Activated naive CD4-positive, alpha-beta T cell (primary cell): ENCODE measurements around the gene WDR47.
"Not testable (repeated sequence)": the region's sequence is repeated elsewhere in the genome, so short reads cannot be mapped to it uniquely, and the experiment has no call there.

Experiments used
- DNase-seq, 4 experiments: peaks; one replicate each; lab custom pipeline; 2025; lab: John Stamatoyannopoulos, UW

WDR47 gene

DNA sequence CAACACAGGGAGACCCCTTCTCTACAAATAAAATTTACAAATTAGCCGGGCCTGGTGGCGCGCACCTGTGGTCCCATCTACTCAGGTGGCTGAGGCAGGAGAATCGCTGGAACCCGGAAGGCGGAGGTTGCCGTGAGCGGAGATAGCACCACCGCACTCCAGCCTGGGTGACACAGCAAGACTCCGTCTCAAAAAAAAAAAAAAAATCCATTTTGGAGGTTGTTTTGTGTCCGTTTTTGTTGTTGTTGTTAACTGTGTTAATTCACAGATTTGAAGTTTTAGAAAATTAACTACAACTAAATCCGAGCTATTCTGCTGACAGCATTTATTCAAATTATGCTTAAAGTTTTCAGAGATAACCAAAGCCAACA is 79.2 kb downstream of the WDR47 start:
- no peak for DNase-seq

DNA sequence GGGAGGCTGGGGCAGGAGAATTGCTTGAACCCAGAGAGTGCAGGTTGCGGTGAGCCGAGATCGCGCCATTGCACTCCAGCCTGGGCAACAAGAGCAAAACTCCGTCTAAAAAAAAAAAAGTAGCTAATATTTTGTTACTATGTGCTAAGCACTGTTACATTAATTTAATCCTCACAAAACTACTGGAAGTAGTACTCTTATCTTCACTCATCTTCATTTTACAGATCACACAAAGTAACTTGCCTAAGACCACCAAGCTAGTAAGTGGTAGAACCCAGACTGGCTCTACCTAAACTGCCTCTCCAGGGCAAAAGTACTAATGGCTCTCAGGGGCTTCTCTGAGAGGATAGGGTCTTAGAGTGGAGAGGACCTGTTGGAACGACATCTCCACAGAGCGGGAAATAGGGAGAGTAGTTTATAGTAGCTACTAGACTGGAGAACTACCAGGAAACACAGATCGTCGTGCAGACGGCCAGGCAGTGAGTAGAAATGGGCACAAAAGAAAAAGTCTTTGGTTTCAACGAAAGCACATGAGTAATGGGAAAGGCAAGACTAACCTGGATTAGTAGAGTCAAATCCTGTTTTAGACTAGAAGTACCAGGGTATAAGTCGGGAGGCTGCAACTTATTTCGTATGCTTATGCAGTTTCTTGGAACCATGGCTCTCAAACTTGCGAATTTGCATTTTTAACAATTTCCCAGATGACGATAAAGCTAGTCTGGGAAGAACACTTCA is 80.0 kb downstream of the WDR47 start:
- DNase-seq = no peak

DNA sequence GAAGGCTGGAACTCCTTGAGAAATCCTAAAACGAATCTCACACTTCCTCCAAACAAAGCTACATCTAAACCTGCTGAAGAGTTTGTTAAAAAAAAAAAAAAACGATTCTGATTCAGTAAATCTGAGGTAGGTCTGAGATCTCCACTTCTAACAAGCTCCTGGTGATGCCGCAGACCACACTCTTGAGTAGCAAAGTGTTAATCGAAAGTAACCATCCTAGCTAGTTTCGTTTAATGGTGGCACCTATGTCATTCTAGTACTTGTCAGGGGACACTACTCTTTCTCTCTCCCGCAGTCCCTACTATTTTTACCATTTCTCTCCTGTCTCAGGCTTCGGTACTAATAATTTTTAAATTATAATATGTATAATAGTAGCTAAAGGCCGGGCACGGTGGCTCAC is 80.7 kb downstream of the WDR47 start:
- DNase-seq = no peak

DNA sequence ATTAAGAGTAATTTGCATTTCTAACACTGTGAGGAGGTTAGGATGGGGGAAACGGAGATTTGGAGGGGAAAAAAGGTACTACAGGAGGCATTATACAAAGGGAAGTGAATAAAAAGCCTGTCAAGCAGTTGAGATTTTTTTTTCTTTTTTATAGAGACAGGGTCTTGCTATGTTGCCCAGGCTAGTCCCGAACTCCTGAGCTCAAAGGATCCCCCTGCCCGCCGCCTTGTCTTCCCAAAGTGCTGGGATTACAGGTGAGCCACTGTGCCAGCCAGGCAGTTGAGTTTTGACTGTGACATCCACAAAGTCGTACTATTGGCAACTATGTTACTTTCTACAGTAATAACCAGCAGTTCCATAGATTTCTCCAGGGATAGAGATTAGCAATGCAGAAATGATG is 81.2 kb downstream of the WDR47 start:
- DNase-seq = no peak

DNA sequence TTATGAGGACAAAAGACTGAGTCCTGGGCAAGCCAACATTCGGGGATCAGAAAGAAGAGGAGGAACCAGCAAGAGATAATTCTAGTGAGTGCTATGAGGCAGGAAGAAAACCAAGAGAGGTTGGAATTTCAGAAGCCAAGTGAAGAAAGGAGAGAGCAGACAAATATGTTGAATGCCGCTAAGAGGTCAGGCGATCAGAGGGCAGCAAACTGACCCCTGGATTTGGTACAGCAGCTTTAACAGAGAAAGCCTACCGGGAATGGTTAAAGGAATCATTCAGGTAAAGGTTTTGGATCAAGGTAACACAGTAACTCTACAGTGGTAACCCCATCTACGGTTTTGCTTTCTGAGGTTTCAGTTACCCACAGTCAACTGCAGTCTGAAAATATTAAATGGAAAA is 84.0 kb downstream of the WDR47 start:
- DNase-seq = no peak

DNA sequence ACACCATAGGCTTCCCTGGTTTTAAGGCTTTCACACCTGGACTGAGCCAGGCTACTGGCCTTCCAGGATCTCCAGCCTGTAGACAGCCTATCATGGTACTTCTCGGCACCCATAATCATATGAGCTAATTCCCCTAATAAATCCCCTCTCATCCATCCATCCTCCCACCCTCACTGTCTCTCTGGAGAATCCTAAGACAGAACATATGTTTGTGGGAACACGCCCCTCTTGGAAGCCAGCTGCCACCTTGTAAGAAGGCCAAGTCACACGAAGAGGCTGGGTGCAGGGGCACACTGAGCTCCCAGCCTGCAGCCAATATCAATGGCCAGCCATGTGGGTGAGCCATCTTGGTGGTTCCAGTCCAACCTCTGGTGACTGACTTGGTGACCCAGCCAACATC is 86.0 kb downstream of the WDR47 start:
- no peak for DNase-seq

DNA sequence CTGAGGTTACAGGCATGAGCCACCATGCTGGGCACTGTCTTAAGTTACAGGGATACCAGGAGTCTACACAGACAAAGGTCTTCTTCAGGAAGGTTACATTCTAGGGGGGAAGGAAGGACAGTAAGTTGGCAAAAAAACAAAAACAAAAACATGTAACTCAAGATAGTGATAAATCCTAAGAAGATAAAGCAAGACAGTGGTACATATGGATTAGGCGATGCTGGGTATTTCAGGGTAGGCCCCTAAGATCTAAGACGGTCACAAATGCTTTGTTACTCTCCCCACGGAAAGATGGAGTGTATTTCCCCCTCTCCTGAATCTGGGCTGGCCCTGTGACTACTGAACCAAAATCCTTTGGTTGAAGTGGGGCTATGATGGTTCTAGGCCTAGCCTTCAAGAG is 86.8 kb downstream of the WDR47 start:
- no peak for DNase-seq

DNA sequence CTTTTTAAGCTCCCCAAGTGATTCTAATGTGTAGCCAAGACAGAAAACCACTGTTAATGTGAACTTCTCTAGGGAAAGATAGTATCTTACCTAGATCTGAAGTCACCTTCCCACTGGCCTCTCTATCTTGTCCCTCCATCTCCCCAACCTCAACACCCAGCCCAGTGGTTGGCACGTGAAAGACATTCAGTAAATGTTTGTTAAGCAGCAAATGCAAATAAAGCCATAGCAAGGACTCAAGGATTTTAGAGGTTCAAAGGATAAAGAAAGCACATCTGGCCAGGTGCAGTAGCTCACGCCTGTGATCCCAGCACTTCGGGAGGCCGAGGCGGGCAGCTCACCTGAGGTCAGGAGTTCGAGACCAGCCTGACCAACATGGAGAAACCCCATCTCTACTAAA is 88.5 kb downstream of the WDR47 start:
- DNase-seq = no peak

DNA sequence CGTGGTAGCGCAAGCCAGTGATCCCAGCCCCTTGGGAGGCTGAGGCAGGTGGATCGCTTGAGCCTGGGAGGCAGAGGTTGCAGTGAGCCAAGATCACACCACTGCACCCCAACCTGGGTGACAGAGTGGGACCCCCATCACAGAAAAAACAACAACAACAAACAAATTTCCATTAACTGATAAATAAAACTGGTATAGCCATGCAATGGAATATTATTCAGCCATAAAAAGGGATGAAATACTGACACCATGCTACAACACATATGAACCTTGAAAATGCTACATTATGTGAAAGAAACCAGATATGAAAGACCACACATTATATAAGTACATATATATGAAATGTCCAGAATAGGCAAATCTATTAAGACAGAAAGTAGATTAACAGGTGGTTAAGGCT is 90.7 kb downstream of the WDR47 start:
- DNase-seq = no peak

DNA sequence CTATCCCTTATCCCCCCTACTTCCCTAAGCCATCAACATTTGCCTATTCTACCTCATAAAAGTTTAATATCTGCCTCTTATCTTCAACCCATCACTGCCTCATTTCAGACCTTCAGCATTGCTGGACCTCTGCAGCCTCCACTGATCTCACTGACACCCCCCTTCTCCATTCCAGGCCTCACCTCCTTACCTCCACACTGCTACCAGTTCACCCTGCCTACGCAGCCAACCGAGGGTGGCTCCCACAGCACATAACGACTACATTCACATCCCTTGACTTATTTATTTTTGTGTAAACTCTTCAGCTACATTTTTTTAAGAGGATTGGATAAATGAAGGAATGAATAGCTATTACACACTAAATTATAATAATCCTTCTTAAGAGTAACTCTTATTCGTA is 92.9 kb downstream of the WDR47 start:
- no peak for DNase-seq

DNA sequence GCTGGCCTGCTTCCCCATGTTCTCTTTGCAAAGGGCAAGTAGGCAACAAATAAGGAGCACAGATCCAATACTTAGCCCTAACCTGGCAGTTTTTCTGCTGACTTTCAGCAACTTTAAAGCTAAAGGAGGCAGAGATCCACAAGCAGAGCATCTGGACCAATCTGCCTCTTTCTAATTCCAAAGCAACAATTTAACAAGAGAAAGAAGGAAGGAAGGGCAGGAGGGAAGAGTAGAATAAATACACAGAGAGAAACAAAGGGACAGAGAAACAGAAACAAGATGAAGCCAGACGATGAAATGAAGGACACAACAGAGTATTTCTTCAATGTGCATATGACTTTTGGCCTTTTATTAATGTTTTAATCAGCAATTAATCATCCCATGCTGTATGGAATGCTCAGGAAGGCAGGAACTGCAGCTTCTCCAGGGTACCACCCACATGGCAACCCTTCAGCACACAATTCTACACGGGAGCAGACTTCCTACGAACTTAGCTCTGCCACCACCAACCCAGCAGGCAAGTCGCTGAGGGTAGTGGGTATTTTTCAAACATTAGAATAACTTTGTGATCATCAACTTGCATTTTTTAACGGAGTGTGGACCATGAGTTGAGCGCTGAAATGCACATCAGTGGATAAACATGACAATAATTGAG is 93.9 kb downstream of the WDR47 start:
- DNase-seq = no peak

DNA sequence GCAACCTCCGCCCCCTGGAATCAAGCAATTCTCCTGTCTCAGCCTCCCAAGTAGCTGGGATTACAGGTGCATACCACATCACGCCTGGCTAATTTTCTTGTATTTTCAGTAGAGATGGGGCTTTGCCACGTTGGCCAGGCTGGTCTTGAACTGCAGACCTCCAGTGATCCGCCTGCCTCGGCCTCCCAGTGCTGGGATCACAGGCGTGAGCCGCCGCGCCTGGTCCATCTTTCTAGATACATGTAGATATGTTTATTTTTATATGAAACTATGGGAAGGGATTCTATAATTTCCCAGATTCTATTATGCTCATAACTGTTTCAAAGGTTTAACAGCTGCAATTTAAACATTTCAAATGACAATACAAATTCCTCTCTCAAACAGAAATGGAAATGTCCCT is 105.7 kb downstream of the WDR47 start:
- no peak for DNase-seq

DNA sequence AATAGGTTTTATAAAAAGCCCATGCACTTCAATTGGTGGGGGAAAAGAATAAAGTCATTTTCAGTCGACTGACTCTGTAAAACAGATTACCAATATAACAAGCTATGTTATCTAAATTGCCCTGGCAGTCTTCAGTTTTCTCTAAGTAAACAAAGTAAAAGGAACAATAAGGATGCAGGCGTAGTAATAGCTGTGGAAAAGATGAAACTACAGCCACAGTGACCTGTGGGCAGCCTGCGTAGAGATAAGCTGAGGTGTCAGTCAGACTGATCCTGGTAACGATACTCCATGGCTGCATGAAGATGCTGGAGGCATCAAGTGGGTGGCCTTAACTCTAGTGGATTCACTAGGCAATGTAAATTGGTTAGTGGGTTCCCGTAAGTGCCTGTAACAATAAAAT is 108.0 kb downstream of the WDR47 start:
- no peak for DNase-seq

DNA sequence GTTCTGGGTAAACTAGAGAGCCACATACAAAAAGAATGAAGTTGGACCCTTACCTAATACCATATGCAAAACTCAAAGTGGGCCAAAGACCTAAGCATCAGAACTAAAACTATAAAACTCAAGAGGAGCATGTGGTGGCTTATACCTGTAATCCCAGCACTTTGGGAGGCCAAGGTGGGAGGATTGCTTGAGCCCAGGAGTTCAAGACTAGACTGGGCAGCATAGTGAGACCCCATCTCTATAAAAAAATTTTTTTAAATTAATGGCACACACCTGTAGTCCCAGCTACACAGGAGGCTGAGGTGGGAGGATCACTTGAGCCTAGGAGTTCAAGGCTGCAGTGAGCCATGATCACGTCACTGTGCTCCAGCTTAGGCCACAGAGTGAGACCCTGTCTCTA is 114.3 kb downstream of the WDR47 start:
- DNase-seq = not testable (repeated sequence)

DNA sequence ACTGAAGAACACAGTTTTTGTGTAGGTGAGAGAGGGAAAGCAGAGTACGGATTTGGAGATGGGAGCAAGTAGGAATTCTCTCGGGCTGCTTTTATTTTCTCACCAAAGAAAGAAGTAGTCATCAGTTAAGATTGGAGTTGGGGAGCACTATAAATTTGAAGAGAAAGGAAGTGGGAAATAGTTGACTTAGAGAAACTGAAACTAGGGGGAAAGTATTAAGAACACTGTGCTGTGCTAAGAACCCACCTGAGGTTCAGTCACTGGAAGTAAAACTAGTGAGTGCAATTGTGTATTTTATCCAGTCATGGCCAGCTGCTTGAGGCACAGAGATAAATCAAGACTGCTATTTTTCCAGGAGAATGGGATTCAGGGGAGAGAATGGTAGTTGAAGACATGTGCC is 116.0 kb downstream of the WDR47 start:
- no peak for DNase-seq
